Parathyroid adenoma (tissue), 2 donors: Measurements from ENCODE around the gene CYP26B1.

Source experiments
- H2AFZ ChIP-seq: fragments of 300-600 bp; sonication (generic); one replicate; pipeline ENCODE4 v1.7.0; 2017; ENCODE audit warnings: antibody characterized with exemption, mild to moderate bottlenecking
- H3K27ac ChIP-seq: fragments of 300-600 bp; sonication (generic); one replicate; pipeline ENCODE4 v1.7.0; 2017
- H3K27me3 ChIP-seq: fragments of 300-600 bp; sonication (generic); one replicate; pipeline ENCODE4 v1.7.0; 2017; ENCODE audit warnings: low read length; ENCODE audit not compliant: control insufficient read depth, insufficient read depth
- H3K36me3 ChIP-seq: fragments of 300-600 bp; sonication (generic); one replicate; pipeline ENCODE4 v1.7.0; 2017; ENCODE audit warnings: low read length; ENCODE audit not compliant: control insufficient read depth, insufficient read depth
- H3K4me1 ChIP-seq: fragments of 300-600 bp; sonication (generic); one replicate; pipeline ENCODE4 v1.7.0; 2017; ENCODE audit warnings: control low read depth
- H3K4me2 ChIP-seq: fragments of 300-600 bp; sonication (generic); one replicate; pipeline ENCODE4 v1.7.0; 2017; ENCODE audit warnings: low read length
- H3K4me3 ChIP-seq: fragments of 300-600 bp; sonication (generic); one replicate; pipeline ENCODE4 v1.7.0; 2017; ENCODE audit warnings: low read depth, low read length
- H3K79me2 ChIP-seq: fragments of 300-600 bp; sonication (generic); one replicate; pipeline ENCODE4 v1.7.0; 2017; ENCODE audit warnings: control low read depth
- H3K9ac ChIP-seq: fragments of 300-600 bp; sonication (generic); one replicate; pipeline ENCODE4 v1.7.0; 2017; ENCODE audit warnings: mild to moderate bottlenecking
- H3K9me3 ChIP-seq: fragments of 300-600 bp; sonication (generic); one replicate; pipeline ENCODE4 v1.7.0; 2017; ENCODE audit warnings: low read length; ENCODE audit not compliant: control insufficient read depth
- CTCF ChIP-seq: fragments of 300-600 bp; sonication (generic); IDR thresholded peaks from one replicate; pipeline ENCODE4 v1.7.0; 2017; ENCODE audit warnings: antibody characterized with exemption, mild to moderate bottlenecking
- donor health status: primary hyperparathyroidism.

CYP26B1 gene

GRCh38 chr2:72146347-72147302, 1.0 kb downstream of the CYP26B1 start:
- Histone ChIP-seq H3K4me2 (peak overlapping the region; percentile 34), H3K27ac (no peak overlapping the region), H2AFZ (no peak overlapping the region), H3K4me3 (peak overlapping the region; percentile 61), H3K9me3 (no peaks in the 10 kb centered on the region), H3K27me3 (peaks cover 11% of the 10 kb centered on the region), H3K79me2 (no peaks in the 10 kb centered on the region), H3K4me1 (peaks cover 9% of the 10 kb centered on the region), H3K36me3 (no peaks in the 10 kb centered on the region), H3K9ac (no peak overlapping the region)
- TF ChIP-seq CTCF = no peak

GRCh38 chr2:72145658-72146329, 1.9 kb downstream of the CYP26B1 start:
- Histone ChIP-seq H3K36me3 (no peaks in the 10 kb centered on the region), H3K4me2 (peak overlapping the region; percentile 88), H3K79me2 (no peaks in the 10 kb centered on the region), H2AFZ (no peak overlapping the region), H3K27me3 (peaks cover 11% of the 10 kb centered on the region), H3K9ac (no peak overlapping the region), H3K27ac (no peak overlapping the region), H3K4me3 (peak overlapping the region; percentile 61), H3K9me3 (no peaks in the 10 kb centered on the region), H3K4me1 (peaks cover 9% of the 10 kb centered on the region)
- TF ChIP-seq CTCF = no peak

- Histone ChIP-seq H3K27me3 (peaks cover 11% of the 10 kb centered on the region), H3K79me2 (no peaks in the 10 kb centered on the region), H3K4me3 (peak overlapping the region; percentile 61), H3K9ac (no peak overlapping the region), H3K36me3 (no peaks in the 10 kb centered on the region), H2AFZ (no peak overlapping the region), H3K27ac (no peak overlapping the region), H3K4me2 (peak overlapping the region; percentile 88), H3K9me3 (no peaks in the 10 kb centered on the region), H3K4me1 (peaks cover 9% of the 10 kb centered on the region)
- no peak for TF ChIP-seq CTCF
Measured at GRCh38 chr2:72145289-72145657, 2.4 kb downstream of the CYP26B1 start.

- TF ChIP-seq CTCF = no peak
- Histone ChIP-seq H3K9me3 (no peaks in the 10 kb centered on the region), H3K4me1 (peaks cover 6% of the 10 kb centered on the region), H3K36me3 (no peaks in the 10 kb centered on the region), H3K79me2 (no peaks in the 10 kb centered on the region), H3K4me3 (peak overlapping the region; percentile 61), H3K27ac (no peak overlapping the region), H3K4me2 (peak overlapping the region; percentile 88), H3K9ac (no peak overlapping the region), H3K27me3 (peaks cover 11% of the 10 kb centered on the region), H2AFZ (peak overlapping the region; percentile 42)
Measured at GRCh38 chr2:72144632-72145288, 2.9 kb downstream of the CYP26B1 start.
